Activated CD4-positive, alpha-beta T cell treated with anti-CD3 and anti-CD28 coated beads, Interleukin-2, amount 50 U/mL, for 24 hours (primary cell): ENCODE measurements around the gene ATPAF2.

ENCODE experiments used
- DNase-seq, 2 donors: peaks; one replicate each; pipeline ENCODE4 v3.0.0-alpha.2; 2020; ENCODE audit warnings: low read depth in 1 of 2, low spot score in 1 of 2

The ATPAF2 gene

DNA sequence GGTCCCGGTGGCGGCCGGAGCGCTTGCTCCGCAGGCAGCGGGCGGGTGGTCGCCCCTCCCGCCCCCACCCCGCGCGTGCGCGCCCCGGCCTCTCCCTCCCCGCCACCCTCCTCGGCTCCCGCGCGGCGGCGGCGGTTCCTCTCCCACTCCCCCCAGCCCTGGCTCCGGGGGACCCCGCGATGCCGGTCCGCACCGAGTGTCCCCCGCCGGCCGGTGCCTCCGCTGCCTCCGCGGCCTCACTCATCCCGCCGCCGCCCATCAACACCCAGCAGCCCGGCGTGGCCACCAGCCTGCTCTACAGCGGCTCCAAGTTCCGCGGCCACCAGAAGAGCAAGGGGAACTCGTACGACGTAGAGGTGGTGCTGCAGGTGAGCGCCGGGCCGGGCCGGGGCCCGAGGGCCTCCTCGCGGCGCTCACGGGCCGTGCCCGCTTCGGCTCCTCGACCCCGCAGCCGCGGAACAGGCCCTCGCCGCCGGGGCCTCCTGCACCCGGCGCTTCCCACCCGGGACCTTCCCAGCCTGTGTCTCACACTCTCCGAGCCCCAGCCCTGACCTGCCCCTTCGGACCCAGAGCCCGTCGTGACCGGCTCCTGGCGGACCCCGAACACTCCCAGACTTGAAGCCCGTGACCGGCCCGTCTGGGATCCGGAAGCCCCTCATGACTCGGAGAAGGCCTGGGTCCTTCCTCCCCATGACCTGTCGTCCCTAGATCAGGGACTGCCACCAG is 730 bp upstream of the ATPAF2 start:
- DNase-seq: no peak

DNA sequence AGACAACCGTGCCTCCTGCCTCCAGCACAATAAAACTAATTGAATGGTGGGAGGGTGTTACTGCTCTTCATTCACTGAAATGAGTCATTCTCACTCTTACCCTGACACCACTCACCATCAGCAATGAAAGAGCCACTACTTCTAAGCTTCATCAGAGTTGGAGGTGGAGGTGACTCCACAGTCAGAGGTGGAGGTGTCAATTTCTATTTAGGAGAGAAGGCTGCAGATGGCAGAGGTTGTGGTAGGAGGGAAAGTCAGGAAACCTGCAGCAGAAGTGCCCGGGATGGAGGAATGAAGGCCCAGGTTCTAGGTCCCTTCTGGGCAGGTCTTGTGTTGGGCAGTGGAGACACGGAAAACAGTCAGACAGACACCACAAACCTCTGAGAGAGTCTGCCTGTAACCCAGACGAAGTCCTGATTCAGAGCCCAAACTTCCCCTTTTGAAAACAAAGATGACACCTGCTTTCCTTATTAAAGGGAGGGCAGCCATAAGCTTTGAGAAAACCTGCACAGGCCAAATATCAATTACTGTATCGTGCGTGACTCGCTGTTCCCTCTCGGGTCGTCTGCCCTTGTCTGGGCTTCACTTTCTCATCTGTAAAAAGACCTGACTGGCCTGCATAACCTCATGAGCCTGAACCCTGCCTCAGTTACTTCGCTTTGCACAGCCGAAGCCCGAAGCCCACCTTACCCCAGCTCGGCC is 668 bp downstream of the ATPAF2 start:
- DNase-seq: peak; percentile 19 to 39

DNA sequence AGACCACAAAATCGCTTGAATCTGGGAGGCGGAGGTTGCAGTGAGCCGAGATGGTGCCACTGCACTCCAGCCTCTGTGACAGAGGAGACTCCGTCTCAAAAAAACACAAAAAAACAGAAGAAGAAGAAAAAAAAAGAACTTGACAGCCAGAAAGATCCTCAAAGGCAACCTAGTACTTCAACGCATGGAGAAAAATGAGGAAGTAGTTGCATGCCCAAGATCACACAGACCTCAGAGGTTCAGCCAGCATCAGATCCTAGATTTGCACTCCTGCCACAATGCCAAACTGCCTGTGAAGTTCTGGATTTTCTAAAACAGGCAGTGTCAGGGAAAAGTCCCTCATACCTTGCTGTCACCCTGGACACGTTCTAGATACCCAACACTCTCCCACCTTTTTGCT is 1.5 kb downstream of the ATPAF2 start:
- DNase-seq: no peak

DNA sequence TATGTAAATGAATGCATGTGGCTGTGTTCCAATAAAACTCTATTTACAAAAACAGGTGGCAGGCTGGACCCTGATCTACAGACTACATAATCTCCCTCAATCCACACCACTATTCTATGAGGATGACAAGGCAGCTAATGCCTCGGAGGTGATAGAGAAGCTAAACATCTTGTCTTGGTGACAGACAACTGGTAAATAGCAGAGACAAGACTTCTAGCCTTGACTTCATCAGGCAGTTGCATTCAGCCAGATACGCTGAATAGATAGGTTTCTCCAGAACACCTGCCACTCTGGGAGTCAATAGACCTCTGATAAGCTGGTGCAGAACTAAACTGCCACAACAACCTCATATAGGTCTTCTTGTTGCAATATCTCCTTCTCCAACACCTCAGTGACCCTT is 3.3 kb downstream of the ATPAF2 start:
- DNase-seq: no peak

DNA sequence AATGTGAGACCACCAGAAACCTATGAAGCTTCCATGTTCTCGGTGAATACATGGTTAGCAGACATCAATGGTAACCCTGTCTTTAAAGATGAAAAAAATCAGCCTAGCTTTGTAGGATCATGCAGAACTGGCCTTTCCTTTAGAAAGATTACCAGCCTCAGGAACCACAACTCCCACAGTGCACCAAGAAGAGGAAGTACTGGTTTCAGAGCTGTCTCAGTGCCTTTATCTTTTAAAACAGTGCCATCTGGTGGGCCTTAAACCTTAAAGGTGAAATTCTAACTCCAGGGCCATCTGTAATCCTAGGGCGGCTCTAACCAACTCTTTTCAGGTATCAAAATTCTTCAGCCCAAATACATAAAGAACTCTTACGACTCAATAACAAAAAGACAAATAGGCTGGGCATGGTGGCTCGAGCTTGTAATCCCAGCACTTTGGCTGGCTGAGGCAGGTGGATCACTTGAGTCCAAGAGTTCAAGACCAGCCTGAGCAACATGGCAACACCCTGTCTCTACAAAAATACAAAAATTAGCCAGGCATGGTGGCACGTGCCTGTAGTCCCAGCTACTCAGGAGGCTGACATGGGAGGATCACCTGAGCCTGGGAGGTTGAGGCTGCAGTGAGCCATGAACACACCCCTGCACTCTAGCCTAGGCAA is 5.4 kb downstream of the ATPAF2 start:
- peak in 1 of 2 donors; percentile 63 for DNase-seq

DNA sequence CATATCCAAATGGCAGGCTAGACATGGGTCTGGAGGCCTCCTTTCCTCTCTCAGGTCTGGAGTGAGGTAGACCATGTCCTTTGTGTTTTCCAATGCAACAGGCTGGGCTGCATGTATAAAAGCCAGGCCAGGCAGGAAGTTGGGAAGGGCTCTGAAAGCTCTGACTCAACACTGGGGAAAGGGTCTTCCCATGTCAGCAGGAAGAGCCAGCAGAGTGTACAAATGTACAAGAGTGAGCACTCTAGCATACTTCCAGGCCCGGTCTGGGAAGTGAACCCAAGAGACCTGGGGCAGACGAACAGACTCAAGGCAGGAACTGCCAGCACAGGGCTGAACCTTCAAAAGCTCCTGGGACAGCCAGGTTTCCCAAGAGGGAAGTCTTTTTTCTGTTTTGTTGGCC is 7.0 kb downstream of the ATPAF2 start:
- no peak for DNase-seq

DNA sequence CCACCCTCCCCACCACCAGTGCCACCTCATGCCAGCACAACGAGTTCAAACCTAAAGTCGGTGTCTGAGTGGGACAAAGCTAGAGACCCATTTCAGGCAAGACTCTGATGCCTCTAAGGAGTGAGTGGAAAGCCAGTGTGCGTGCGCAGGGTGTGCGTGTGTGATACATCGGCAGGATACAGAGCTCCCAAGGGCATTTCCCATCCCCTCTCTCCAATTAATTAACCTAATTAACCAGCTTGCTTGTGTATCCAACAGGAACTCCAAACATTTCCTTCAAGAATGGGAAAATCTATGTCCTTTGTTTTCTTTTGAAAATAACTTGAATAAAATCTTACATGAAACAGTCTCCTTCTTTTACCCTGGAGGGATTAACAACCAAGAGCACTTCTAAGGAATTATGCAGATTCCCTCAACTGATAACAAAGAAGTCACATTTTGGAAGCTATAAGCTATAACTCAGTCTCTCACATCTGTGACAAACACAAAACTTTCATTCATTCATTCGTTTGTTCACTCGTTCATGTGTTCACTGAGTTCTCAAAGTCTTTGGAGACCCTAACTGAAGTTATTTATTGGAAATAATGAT is 9.9 kb downstream of the ATPAF2 start:
- no peak for DNase-seq

DNA sequence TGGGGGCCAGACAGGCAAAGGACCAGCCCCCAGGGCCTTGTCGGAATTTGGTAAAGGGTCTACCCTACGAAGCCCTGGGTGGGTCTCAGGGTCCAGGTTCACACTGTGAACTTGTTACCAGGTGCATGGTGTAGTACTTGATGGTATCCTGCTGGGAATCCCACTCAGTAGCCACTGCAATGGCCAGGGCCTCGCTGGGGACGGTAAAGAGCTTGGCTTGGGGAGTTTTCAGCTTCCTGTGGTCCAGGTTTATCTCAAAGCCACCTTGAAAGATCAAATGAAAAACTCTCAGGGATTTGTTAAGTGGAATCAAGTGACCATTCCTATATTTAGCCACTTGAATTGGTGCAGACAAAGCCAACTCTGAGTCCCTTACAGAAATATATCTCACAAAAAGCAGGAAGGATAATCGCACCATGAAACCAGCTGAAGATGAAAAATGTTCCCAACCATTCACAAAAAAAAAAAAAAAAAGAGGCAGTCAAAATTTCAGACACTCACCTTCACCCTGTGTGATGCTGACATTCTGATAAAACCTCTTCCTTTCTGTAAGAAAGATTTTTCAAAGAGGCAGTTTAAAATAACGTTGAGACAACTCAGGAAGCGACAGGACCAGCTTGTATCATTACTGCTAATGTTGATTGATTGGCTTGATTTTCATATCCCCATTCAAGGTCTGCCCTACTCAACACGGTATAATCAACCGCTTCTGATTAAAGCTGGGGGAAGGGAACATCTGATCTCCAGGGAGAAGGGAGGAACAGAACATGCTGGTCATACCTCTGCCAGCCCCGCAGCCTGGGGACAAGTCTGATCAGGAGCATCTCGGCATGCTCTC is 10.6 kb downstream of the ATPAF2 start:
- DNase-seq: no peak

DNA sequence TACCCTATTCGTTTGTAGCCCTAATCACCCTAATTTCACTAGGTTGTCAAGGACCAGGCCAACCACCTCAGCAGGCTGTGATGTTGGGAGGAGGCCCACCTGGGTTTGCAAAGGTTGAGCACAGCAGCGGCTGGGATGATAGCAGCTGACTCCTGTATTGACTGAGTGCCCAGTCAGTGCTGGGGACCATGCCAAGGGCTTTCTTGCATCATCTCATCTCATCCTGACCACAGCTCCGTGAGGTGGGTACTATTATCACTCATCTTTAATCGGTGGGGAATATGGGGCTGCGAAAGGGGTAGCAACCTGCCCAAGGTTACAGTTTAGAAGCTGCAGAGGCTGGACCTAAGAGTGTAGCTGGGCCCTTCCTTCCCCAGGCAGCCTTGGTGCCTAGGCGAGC is 11.7 kb downstream of the ATPAF2 start:
- DNase-seq: no peak

DNA sequence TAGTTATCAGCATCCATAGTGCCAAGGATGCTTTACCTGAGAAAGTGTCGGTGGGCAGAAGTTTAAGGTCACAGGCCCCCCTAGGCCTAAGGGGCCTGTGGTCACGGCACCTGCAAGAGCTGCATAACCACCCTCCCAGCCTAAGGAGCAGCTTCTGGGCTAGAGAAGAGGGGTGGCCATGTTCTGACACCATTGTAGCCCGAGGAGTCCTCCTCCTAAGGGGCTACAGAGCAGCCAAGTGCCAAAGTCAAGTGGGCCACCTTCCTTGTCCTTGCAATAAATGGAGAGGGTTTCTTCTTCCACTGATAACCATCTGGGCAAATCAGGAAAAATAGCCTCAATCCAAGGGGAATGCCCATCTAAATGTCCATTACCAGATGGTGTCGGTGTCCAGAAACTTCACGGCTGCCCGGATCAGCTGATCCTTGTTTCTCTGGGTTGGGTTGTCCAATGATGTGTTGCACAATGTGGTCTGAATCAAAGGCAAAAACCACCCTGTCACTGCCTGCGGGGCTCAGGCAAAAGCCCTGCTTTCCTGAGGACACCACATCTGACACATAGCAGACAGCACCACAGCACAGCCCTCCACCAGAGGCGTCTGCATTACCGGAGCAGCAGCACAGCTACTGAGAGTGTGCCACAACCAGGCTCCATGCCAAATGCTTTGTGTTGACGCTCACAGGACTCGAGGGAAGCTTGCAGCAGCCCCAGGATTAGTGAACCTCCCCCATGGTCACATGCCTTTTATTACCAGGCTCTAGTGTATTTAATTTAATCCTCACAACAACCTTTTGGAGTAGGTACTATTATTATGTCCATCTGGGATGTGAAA is 12.8 kb downstream of the ATPAF2 start:
- no peak for DNase-seq

DNA sequence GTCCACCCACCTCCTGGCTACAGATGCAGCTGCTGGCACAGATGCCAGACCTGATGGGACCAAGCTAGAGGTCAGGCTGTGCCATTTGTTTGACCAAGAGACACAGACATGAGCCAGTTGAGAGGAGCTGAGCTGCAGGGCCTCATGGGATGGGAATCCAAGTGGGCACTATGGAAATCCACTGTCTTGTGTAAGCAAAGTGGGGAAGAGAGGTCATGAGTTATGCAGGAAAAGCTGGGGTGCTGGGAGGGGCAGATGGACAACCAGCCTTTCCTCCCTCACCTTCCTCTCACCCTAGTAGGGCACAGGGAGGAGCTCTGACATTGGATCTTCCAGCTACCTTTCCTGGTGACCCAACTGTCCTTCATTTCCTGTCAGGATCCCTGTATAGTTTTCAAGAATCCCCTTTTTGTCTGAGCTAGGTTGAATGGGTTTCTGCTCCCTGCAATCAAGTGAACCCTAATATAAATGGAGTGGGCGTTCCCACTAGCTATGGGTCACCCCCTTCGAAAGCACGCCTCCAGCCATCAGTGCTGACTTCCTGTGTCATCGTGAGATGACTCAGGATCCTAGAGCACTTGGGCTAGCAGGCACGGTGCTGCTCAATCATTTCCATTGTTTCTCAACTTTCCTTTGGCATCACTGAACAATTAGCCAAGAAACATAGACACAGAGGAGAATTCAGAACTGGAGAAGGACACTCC is 13.6 kb downstream of the ATPAF2 start:
- no peak for DNase-seq

DNA sequence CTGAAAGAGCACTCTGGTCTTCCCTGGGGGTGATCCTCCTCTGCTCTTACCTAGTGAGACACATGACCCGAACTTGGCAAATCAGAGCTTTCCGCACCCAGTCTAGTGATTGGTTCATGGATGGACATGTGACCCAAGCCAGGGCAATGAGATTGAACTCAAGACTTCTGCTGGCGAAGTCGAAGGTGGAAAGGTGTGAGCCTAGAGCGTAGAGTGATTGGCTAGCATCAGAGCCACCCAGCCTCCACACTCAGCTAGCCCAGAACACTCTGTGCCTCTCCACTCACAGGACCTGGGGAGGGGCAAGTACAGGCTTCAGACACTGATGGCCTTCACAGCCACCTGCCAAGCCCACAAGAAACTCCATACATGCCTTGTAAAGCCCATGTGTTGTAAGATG is 17.6 kb downstream of the ATPAF2 start:
- no peak for DNase-seq

DNA sequence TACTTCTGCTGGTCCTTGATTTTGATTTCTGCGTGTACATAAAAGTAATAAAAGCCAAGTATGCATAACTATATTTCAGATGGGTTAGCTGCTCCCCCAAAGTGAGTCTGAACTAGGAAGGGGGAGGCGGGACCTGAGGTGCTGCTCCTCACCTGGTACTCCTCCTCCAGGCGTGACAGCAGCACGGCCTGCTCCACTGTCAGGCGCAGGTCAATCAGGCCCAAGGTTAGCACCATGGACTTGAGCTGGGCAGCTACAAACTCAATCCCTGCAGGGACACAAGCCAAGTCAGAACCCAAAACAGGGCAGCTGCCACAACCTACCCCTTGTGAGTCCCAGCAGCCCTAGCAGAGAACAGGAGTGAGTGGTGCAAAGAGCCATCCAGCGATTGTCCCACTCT is 18.0 kb downstream of the ATPAF2 start:
- DNase-seq: no peak

DNA sequence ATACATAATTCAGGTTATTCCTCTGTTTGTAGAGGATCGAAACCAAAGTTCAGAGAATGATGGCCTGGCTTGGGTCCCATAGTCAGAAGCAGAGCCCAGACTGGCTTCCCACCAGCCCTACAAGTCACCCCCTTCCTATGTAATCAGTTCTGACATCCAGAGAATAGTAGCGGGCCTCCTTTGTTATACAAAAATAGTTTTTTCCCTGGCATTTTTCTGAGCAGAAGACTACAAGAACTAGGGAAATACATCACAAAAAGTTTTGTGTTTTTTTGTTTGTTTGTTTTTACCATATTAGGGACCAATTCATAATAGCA is 19.2 kb downstream of the ATPAF2 start:
- no peak for DNase-seq

DNA sequence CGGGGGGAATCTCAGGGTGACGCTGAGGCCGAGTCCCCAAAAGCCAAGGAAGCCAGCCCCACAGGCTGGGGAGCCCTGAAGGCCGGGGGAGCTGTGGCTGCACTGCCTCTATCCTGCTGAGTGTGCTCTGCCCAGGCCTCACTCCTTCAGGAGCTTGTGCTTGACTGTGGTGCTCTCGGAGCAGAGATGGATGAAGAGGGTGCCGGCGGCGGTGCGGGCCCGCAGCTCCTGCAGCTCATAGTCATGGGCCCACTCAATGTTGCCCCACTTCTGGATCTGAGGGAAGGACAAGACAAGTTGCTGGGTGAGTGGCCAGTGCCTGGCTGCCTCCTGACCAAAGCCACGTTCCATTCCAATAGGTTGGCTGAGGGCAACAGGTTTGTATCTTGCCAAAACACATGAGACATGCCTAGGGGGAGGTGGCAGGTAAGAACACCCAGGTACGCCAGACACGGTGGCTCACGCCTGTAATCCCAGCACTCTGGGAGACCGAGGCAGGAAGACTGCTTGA is 20.5 kb downstream of the ATPAF2 start:
- no peak for DNase-seq

DNA sequence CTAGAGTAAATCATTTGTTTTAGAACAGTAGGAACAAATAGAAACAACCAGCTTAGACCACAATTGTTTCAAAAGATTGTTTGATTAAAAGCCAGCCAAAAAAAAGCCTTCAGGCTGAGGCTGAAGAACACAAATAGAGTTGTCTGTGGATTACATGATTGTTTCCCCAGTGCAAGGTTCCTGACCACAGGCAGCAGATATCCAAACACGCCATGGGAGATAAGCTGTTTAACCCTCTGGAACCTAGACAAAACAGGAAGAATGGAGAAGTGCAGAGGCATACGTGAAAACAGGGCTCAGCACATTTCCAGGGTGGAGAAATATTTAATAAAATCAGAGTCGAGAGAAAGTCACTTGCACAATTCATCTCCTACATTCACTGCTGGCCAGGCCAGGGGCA is 21.0 kb downstream of the ATPAF2 start:
- no peak for DNase-seq

DNA sequence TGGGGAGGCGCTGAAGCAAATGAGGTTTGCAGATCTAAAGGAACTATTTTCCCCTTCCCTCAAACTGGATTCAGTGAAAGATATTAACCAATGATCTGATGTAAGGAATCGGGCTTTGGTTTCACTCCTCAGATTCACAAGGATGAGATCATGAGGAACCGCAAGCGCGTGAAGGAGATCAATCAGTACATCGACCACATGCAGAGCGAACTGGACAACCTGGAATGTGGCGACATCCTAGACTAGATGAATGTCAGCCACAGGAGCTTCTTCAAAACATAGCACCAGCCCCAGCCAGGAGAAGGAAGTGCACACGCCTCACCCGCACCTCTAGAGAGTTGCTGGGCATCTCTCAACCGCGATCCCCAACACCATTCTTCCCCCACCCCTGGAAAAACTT is 22.5 kb downstream of the ATPAF2 start:
- no peak for DNase-seq

DNA sequence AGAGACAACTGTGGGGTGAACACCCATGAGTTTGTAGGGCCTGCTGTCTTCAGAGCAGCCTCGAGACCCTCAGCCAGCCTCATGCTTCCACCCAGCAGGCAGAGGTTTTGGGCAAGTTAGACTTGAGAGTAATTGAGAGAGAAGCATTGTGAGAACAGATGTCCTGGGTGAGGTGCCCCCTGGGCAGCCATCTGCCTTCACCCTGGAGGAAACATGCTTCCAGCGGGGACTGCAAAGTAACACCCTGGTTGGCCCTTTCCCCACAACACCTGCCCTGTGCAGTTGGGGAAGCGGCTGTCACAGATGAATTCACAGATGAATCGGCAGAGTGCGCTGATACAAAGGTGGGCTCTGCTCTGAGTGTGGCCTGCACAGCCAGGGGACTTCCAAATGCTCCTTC is 23.4 kb downstream of the ATPAF2 start:
- DNase-seq: no peak

DNA sequence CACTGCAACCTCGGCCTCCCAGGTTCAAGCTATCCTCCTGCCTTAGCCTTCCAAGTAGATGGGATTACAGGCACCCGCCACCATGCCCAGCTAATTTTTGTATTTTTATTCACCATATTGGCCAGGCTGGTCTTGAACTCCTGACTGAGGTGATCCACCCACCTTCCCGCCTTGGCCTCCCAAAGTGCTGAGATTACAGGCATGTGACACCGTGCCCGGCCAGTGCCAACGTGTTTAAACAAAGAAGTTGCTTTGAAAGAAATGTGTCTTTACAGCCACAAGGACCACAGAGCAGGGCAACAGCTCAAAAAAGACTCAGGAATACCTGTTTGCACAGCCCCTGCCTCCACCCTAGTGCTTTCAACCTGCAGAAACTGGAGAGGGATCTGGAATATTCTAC is 25.0 kb downstream of the ATPAF2 start:
- DNase-seq: no peak

DNA sequence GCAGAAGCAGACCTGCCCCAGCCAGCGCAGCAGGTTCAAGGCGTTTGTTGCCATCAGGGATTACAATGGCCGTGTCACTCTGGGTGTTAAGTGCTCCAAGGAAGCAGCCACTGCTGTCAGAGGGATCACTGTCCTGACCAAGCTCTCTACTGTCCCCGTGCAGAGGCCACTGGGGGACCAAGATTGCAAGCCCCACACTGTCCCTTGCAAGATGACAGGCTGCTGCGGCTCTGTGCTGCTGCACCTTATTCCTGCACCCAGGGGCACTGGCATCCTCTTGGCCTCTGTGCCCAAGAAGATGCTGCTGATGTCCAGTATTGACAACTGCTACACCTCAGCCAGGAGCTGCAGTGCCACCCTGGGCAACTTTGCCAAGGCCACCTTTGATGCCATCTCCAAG is 27.7 kb downstream of the ATPAF2 start:
- DNase-seq: no peak
